Measurements from ENCODE around the gene CNIH4.
A peak's percentile ranks its signal among the peaks of the same experiment; 100 is the strongest.
"Not testable (repeated sequence)": the region's sequence is repeated elsewhere in the genome, so short reads cannot be mapped to it uniquely, and the experiment has no call there.

Gene CNIH4

DNA sequence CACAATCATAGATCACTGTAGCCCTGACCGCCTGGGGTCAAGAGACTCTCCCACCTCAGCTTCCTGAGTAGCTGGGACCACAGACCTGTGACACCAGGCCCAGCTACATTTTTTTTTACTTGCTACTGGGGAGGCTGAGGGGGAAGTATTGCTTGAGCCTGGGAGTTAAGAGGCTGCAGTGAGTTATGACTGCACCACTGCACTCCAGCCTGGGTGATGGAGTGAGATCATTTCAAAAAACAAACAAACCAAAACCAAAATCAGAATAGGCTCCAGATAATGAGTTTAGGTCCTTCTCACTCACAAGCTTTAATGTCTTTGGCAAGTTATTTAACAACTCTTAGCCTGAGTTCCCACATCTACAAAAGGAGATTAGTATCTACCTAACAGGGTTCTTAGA lies 55.1 kb downstream of the CNIH4 start:
- H3K4me3 ChIP-seq (replicated peaks in 1 of 2; ENCODE audit: low read depth in 2 of 2, low read length in 2 of 2): no peak overlapping the region
- no peak for TF ChIP-seq CTCF (IDR thresholded peaks at IDR 0.05; ENCODE audit: low read depth, low read length)
- DNase-seq (ENCODE audit: low read depth in 2 of 2): no peak

- H3K4me3 ChIP-seq (replicated peaks in 1 of 2; ENCODE audit: low read depth in 2 of 2, low read length in 2 of 2): no peak overlapping the region
- no peak for DNase-seq (ENCODE audit: low read depth in 2 of 2)
- TF ChIP-seq CTCF (IDR thresholded peaks at IDR 0.05; ENCODE audit: low read depth, low read length): no peak
Measured at GRCh38 chr1:224420106-224420505, 63.4 kb downstream of the CNIH4 start.

GRCh38 chr1:224425279-224425884 lies 68.7 kb downstream of the CNIH4 start:
- DNase-seq (ENCODE audit: low read depth in 2 of 2): no peak
- TF ChIP-seq CTCF (IDR thresholded peaks at IDR 0.05; ENCODE audit: low read depth, low read length): no peak
- no peak overlapping the region for H3K4me3 ChIP-seq (replicated peaks in 1 of 2; ENCODE audit: low read depth in 2 of 2, low read length in 2 of 2)

DNA sequence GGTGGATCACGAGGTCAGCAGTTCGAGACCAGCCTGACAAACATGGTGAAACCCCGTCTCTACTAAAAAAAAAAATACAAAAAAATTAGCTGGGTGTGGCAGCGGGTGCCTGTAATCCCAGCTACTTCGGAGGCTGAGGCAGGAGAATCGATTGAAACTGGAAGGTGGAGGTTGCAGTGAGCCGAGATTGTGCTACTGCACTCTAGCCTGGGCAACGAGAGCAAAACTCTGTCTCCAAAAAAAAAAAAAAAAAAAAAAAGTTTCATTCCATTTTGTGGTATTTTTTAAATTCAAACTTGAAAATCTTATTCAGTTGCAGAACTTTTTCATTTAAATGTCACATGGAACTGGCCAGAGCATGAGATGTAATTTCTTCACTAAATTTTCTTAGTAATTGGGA lies 70.2 kb downstream of the CNIH4 start:
- DNase-seq (ENCODE audit: low read depth in 2 of 2); H3K4me3 ChIP-seq (replicated peaks in 1 of 2; ENCODE audit: low read depth in 2 of 2, low read length in 2 of 2): not testable (repeated sequence)

DNA sequence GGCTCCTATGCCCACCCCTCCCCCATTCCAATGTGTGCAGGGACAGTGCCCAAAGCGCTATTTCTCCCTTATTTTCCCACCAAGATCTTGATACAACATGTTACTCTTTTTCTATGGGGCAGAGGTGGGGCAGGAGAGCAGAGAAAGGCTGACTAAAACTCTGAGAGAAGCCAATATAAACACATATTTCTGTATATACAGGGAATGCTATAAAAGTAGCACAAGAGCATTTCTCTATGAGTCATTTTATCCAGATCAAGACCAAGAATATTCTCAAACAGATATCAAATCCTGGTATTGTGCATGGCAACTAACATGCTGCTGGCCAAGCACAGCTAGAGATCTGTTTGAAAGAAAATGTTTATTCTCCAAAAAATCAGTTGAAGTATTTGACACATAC lies 70.7 kb downstream of the CNIH4 start:
- no peak for TF ChIP-seq CTCF (IDR thresholded peaks at IDR 0.05; ENCODE audit: low read depth, low read length)
- H3K4me3 ChIP-seq (replicated peaks in 1 of 2; ENCODE audit: low read depth in 2 of 2, low read length in 2 of 2): no peak overlapping the region
- peak; percentile 61 to 84 for DNase-seq (ENCODE audit: low read depth in 2 of 2)

DNA sequence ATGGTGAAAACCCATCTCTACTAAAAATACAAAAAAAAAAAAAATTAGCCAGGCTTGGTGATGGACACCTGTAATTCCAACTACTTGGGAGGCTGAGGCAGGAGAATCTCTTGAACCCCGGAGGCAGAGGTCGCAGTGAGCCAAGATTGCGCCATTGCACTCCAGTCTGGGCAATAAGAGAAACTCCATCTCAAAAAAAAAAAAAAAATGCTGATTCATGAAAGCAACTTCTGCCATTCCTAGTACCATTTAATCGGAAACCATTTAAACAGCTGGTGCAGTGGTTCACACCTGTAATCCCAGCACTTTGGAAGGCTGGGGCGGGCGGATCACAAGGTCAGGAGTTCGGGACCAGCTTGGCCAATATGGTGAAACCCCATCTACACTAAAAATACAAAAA lies 72.0 kb downstream of the CNIH4 start:
- not testable (repeated sequence) for DNase-seq (ENCODE audit: low read depth in 2 of 2); H3K4me3 ChIP-seq (replicated peaks in 1 of 2; ENCODE audit: low read depth in 2 of 2, low read length in 2 of 2)

Data from cardiac fibroblast (primary cell).